K562 (cell line): ENCODE data around the gene TSEN54. TPM values are rescaled to one million over a fixed set of nuclear protein-coding genes. Genes with fewer than 3 reads are reported as not detected.
A peak's percentile ranks its signal among the peaks of the same experiment; 100 is the strongest.

Experiments
- CAMTA2 ChIP-seq: fragments of 250-450 bp; sonication (Bioruptor Pico); conservative IDR thresholded peaks from 2 replicates; pipeline ENCODE4 v1.5.1; 2022
- CHCHD3 ChIP-seq: fragments of 250-450 bp; sonication (Bioruptor Pico); IDR thresholded peaks from 2 replicates; pipeline ENCODE4 v2.1.2; 2022; ENCODE audit warnings: mild to moderate bottlenecking
- E2F1 ChIP-seq: sonication (generic); formaldehyde crosslinking; IDR thresholded peaks from 2 replicates; pipeline ENCODE4 v1.8.1; 2023; ENCODE audit warnings: mild to moderate bottlenecking, missing genetic modification reagents, moderate library complexity
- EP400 ChIP-seq: fragments of 450-650 bp; IDR thresholded peaks from 2 replicates; pipeline ENCODE4 v1.6.1; 2017; ENCODE audit warnings: antibody characterized with exemption, mild to moderate bottlenecking, moderate library complexity
- MAZ ChIP-seq, 2 experiments: fragments of 450-650 bp in 1 of 2; sonication (generic) in 1 of 2; formaldehyde crosslinking; IDR thresholded peaks in 1 of 2; conservative IDR thresholded peaks in 1 of 2; 2 replicates each; pipeline versions ENCODE4 v1.4.0 to v1.5.0; 2020; ENCODE audit warnings: mild to moderate bottlenecking in 1 of 2, missing genetic modification reagents in 1 of 2
- NCOR1 ChIP-seq: fragments of 450-650 bp; IDR thresholded peaks from 2 replicates; pipeline ENCODE4 v1.6.1; 2016; ENCODE audit warnings: mild to moderate bottlenecking, moderate library complexity
- TAF9B ChIP-seq: fragments of 450-650 bp; IDR thresholded peaks from 2 replicates; pipeline ENCODE4 v1.6.1; 2018; ENCODE audit warnings: mild to moderate bottlenecking; ENCODE audit not compliant: partially characterized antibody
- U2AF2 ChIP-seq: fragments of 200-400 bp; formaldehyde crosslinking; optimal IDR thresholded peaks from 2 replicates; pipeline ENCODE3; 2017; ENCODE audit warnings: low read depth, mild to moderate bottlenecking, low read length
- ZBTB26 ChIP-seq: fragments of 450-650 bp; formaldehyde crosslinking; IDR thresholded peaks from 2 replicates; pipeline ENCODE4 v1.4.0; 2022; ENCODE audit warnings: missing genetic modification characterization
- ZNF644 ChIP-seq: fragments of 200-800 bp; sonication (Bioruptor generic); IDR thresholded peaks from 2 replicates; pipeline ENCODE4 v1.6.1; 2016; ENCODE audit warnings: low read depth, missing genetic modification characterization, missing compliant biosample characterization
- ZNF780A ChIP-seq: fragments of 250-450 bp; sonication (Bioruptor Pico); IDR thresholded peaks from 2 replicates; pipeline ENCODE4 v1.5.0; 2021; ENCODE audit warnings: mild to moderate bottlenecking
- polyA plus RNA-seq, 8 experiments: library from polyadenylated mRNA; depleted of rRNA in 4 of 8; stranded (reverse) in 5 of 8; unstranded in 3 of 8; fragments of >200 nt; fragmentation: Nextera tagmentation in 2 of 8; fragmentation: Illumina TruSeq in 1 of 8; extraction: Ambion mirVana in 2 of 8; extraction: Trizol in 1 of 8; gene quantifications; 2 replicates each; pipeline versions ENCODE4 v1.2.1 to v1.2.3, GENCODE V29; 2011 to 2014; ENCODE audit warnings: inconsistent platforms in 1 of 8, missing spikeins in 1 of 8
- total RNA-seq, 7 experiments: library from RNA; depleted of rRNA in 6 of 7; stranded (reverse); fragments of >200 nt in 6 of 7; fragmentation: Illumina TruSeq in 2 of 7; extraction: Trizol in 2 of 7; gene quantifications; 2 replicates each; pipeline versions ENCODE4 v1.2.1 to v1.2.3, GENCODE V29; 2011 to 2021; ENCODE audit warnings: low replicate concordance in 1 of 7
- TF ChIP-seq, protein P1 (sequence below), 2 experiments: fragments of 450-650 bp; formaldehyde crosslinking in 1 of 2; IDR thresholded peaks; 2 replicates each; pipeline versions ENCODE4 v1.4.0 to v1.6.1; 2014 to 2020; ENCODE audit warnings: mild to moderate bottlenecking in 2 of 2, borderline replicate concordance in 1 of 2, low read depth in 1 of 2
- TF ChIP-seq, protein P2 (sequence below), 2 experiments: IDR thresholded peaks; 2 replicates each; pipeline ENCODE4 v1.6.1; 2012; ENCODE audit warnings: improper control_type of control experiment in 2 of 2, low read depth in 2 of 2, low read length in 2 of 2, borderline replicate concordance in 1 of 2

TSEN54 gene
- total and polyA plus RNA-seq, 9 of the 15 experiments (the other 6 are each of a cell fraction or from before 2014, with no cell fraction given): 5.9 to 64.3 (median 48.9) TPM

- TF ChIP-seq, protein P1, sequence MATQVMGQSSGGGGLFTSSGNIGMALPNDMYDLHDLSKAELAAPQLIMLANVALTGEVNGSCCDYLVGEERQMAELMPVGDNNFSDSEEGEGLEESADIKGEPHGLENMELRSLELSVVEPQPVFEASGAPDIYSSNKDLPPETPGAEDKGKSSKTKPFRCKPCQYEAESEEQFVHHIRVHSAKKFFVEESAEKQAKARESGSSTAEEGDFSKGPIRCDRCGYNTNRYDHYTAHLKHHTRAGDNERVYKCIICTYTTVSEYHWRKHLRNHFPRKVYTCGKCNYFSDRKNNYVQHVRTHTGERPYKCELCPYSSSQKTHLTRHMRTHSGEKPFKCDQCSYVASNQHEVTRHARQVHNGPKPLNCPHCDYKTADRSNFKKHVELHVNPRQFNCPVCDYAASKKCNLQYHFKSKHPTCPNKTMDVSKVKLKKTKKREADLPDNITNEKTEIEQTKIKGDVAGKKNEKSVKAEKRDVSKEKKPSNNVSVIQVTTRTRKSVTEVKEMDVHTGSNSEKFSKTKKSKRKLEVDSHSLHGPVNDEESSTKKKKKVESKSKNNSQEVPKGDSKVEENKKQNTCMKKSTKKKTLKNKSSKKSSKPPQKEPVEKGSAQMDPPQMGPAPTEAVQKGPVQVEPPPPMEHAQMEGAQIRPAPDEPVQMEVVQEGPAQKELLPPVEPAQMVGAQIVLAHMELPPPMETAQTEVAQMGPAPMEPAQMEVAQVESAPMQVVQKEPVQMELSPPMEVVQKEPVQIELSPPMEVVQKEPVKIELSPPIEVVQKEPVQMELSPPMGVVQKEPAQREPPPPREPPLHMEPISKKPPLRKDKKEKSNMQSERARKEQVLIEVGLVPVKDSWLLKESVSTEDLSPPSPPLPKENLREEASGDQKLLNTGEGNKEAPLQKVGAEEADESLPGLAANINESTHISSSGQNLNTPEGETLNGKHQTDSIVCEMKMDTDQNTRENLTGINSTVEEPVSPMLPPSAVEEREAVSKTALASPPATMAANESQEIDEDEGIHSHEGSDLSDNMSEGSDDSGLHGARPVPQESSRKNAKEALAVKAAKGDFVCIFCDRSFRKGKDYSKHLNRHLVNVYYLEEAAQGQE (IDR thresholded peaks at IDR 0.05; ENCODE audit: borderline replicate concordance): peak; percentile 75
- TF ChIP-seq, protein P1 (CRISPR knock-in tag; IDR thresholded peaks at IDR 0.05; ENCODE audit: low read depth): no peak
- TF ChIP-seq MAZ (CRISPR knock-in tag; conservative IDR thresholded peaks at IDR 0.05 in 1 of 2, IDR thresholded peaks at IDR 0.05 in 1 of 2) (no peak), ZNF780A (CRISPR knock-in tag) (no peak), CHCHD3 (no peak), TAF9B (no peak), NCOR1 (no peak), E2F1 (CRISPR knock-in tag) (no peak), U2AF2 (no peak), ZBTB26 (CRISPR knock-in tag) (no peak), EP400 (no peak), ZNF644 (tag) (no peak), CAMTA2 (CRISPR knock-in tag) (no peak)
- TF ChIP-seq, protein P2, sequence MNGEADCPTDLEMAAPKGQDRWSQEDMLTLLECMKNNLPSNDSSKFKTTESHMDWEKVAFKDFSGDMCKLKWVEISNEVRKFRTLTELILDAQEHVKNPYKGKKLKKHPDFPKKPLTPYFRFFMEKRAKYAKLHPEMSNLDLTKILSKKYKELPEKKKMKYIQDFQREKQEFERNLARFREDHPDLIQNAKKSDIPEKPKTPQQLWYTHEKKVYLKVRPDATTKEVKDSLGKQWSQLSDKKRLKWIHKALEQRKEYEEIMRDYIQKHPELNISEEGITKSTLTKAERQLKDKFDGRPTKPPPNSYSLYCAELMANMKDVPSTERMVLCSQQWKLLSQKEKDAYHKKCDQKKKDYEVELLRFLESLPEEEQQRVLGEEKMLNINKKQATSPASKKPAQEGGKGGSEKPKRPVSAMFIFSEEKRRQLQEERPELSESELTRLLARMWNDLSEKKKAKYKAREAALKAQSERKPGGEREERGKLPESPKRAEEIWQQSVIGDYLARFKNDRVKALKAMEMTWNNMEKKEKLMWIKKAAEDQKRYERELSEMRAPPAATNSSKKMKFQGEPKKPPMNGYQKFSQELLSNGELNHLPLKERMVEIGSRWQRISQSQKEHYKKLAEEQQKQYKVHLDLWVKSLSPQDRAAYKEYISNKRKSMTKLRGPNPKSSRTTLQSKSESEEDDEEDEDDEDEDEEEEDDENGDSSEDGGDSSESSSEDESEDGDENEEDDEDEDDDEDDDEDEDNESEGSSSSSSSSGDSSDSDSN (IDR thresholded peaks at IDR 0.05; ENCODE audit: borderline replicate concordance in 1 of 2, low read depth in 2 of 2, low read length in 2 of 2): 0 out of 4 replicates have a peak, but pooled peaks of 1 of the 2 experiments have one; percentile 37
Observed at GRCh38 chr17:75487351-75488070, 28.8 kb upstream of the TSEN54 start (continued).
